Thyroid gland (tissue), 4 donors: Measurements from ENCODE around the gene MACF1. TPM values are rescaled to one million over a fixed set of nuclear protein-coding genes. Genes with fewer than 3 reads are reported as not detected.

Experiments used
- DNase-seq, 2 donors: peaks; one replicate each; pipeline ENCODE4 v3.0.0-alpha.2; 2019
- H3K27ac ChIP-seq, 3 donors: fragments of 200-600 bp; sonication (generic); 1 replicate in 2 of 3; 2 replicates in 1 of 3; pipeline ENCODE4 v1.5.1; 2016 to 2019; ENCODE audit warnings: mild to moderate bottlenecking in 1 of 3, moderate library complexity in 1 of 3
- H3K27me3 ChIP-seq: fragments of 200-600 bp; sonication (generic); one replicate; pipeline ENCODE4 v1.5.1; 2019
- H3K36me3 ChIP-seq, 2 donors: fragments of 200-600 bp; sonication (generic); one replicate each; pipeline ENCODE4 v1.5.1; 2016 to 2019
- H3K4me1 ChIP-seq, 2 donors: fragments of 200-600 bp; sonication (generic); one replicate each; pipeline ENCODE4 v1.5.1; 2017 to 2019
- H3K4me3 ChIP-seq, 3 donors: fragments of 200-600 bp; sonication (generic); replicated peaks in 1 of 3; 1 replicate in 2 of 3; 2 replicates in 1 of 3; pipeline ENCODE4 v1.5.1; 2016; ENCODE audit warnings: mild to moderate bottlenecking in 1 of 3
- H3K9me3 ChIP-seq: fragments of 200-600 bp; sonication (generic); one replicate; pipeline ENCODE4 v1.5.1; 2017
- POLR2A ChIP-seq, 2 donors: fragments of 450-650 bp; IDR thresholded peaks; one replicate each; pipeline ENCODE4 v1.6.1; 2017; ENCODE audit warnings: antibody characterized with exemption in 2 of 2, mild to moderate bottlenecking in 2 of 2, moderate library complexity in 1 of 2
- WGBS, 2 donors: methylation state at CpG; one replicate each; pipeline ENCODE4 v1.1.5; 2017; 5-methylcytosine and 5-hydroxymethylcytosine counted together
- intact Hi-C: fragments of 100-400 bp; cut with DNase I; formaldehyde crosslinking; loops from one replicate; pipeline ENCODE4 v1.15.1; 2023
- total RNA-seq, 4 donors: library from RNA; depleted of rRNA; stranded (reverse); fragments of >200 nt; gene quantifications; one replicate each; pipeline ENCODE4 v1.2.3, GENCODE V29; 2016
- TF ChIP-seq, protein P1 (sequence below), 6 experiments: fragments of 200-600 bp in 3 of 6; fragments of 450-650 bp in 3 of 6; sonication (generic) in 3 of 6; IDR thresholded peaks; one replicate each; pipeline ENCODE4 v1.5.1; 2016 to 2019; ENCODE audit warnings: antibody characterized with exemption in 6 of 6, mild to moderate bottlenecking in 2 of 6, inconsistent platforms in 1 of 6, moderate library complexity in 1 of 6

MACF1 gene
- total RNA-seq, 4 donors from 2014 or later, result 308 to 834 (median 427) TPM

DNA sequence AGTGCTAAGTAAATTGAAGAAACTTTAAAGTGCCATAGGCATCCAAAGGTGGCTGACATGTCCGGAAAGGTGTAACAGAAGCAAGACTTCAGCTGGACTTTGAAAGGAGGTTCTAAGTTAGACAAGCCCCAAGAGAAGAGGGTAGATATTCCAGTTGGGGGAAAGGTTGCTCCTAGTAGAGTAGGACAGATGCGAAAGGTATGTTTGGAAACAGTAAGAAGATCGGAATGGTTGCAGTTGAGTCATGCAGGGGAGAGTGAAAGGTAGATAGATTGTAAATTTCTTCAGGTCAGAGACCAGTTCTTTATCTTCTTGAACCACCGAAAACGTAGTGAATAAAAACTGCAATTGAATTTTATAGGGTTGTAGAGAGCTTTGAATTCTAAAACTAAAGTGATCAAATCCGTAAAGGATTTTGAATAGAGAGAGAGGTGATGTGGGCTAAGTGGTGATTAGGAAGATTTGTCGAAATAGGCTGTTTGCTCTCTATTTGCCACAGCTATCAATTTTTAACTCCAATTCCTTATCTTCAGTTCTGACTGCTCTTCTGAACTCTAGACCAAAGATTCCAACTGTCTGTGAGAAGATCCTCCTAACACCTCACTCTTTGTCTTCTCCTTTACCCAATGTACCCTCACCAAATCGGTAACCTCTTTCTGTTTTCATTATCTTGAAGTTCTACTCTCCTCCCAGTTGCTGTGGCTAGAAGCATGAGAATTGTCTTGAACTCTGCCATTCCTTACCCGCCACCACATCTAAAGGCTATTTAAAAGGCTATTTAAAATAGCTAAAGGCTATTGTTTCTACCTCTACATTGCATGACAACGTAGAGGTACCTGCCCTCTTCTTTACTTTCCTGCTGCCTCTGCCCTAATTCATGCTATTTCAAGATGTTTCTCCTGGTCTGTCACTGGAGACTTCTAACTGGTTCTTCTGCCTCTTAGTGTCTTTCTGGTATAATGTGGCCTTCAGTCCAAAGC is 16.7 kb downstream of the MACF1 start:
- H3K27me3 ChIP-seq, result no peaks in the 10 kb centered on the region
- no peak overlapping the region for H3K4me3 ChIP-seq
- no peak for DNase-seq
- peaks cover 10 to 54% of the 10 kb centered on the region in 2 donors for H3K4me1 ChIP-seq
- H3K36me3 ChIP-seq, result no peaks in the 10 kb centered on the region
- H3K9me3 ChIP-seq, result no peaks in the 10 kb centered on the region
- H3K27ac ChIP-seq, result no peak overlapping the region
- TF ChIP-seq, protein P1, sequence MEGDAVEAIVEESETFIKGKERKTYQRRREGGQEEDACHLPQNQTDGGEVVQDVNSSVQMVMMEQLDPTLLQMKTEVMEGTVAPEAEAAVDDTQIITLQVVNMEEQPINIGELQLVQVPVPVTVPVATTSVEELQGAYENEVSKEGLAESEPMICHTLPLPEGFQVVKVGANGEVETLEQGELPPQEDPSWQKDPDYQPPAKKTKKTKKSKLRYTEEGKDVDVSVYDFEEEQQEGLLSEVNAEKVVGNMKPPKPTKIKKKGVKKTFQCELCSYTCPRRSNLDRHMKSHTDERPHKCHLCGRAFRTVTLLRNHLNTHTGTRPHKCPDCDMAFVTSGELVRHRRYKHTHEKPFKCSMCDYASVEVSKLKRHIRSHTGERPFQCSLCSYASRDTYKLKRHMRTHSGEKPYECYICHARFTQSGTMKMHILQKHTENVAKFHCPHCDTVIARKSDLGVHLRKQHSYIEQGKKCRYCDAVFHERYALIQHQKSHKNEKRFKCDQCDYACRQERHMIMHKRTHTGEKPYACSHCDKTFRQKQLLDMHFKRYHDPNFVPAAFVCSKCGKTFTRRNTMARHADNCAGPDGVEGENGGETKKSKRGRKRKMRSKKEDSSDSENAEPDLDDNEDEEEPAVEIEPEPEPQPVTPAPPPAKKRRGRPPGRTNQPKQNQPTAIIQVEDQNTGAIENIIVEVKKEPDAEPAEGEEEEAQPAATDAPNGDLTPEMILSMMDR (IDR thresholded peaks at IDR 0.05), result no peak
- no peak for TF ChIP-seq POLR2A (IDR thresholded peaks at IDR 0.05)
- 95% methylated on average over 10 of the region's 10 CpGs for WGBS, 2 donors
- intact Hi-C loops, result no loop called here

DNA sequence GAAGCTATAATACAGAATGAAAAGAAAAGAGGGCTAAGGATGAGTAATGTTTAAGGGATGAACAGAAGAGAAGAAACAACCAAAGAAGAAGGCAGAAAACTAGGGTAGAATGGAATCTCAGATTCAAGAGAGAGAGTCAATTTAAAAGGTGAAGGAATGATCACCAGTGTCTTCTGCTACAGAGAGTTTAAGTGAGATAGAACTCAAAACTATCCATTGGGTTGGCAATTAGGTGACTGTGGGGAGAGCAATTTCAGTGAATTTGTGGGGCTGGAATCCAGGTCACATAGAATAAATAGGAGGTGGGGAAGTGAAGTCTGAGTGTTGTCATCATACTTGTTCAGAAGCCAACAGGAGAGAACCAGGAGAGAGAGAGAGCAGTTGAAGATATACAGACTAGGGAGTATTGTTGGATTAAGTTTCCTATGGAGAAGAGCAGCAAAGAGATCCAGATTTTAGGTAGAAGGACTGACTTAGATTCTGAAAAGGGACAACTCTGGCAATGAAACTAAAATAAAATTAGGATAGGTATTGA is 19.9 kb downstream of the MACF1 start:
- intact Hi-C loops, result no loop called here
- Histone ChIP-seq H3K4me1 (peaks cover 12 to 29% of the 10 kb centered on the region in 2 donors), H3K27ac (no peak overlapping the region), H3K27me3 (no peaks in the 10 kb centered on the region), H3K9me3 (no peaks in the 10 kb centered on the region), H3K4me3 (no peak overlapping the region), H3K36me3 (no peaks in the 10 kb centered on the region)
- DNase-seq, result no peak
- TF ChIP-seq, protein P1 (IDR thresholded peaks at IDR 0.05), result no peak
- TF ChIP-seq POLR2A (IDR thresholded peaks at IDR 0.05), result no peak

DNA sequence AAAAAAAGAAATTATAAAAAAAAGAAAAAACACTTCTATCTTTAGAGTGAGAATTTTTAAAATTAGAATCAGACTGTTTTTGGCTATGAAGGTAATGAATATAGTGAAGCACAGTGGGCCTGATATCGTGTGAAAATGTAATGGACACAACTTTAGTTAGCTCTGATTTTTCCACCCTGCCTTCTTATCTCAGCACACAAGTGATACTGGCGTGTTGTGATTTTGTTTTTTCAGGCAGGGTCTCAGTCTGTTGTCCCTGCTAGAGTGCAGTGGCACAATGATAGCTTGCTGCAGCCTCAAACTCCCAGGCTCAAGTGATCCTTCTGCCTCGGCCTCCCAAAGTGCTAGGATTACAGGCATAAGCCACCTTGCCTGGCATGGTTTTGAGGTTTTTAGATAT is 22.3 kb downstream of the MACF1 start:
- no peak for DNase-seq
- H3K27ac ChIP-seq, result no peak overlapping the region
- peaks cover 21 to 41% of the 10 kb centered on the region in 2 donors for H3K4me1 ChIP-seq
- H3K27me3 ChIP-seq, result no peaks in the 10 kb centered on the region
- no peaks in the 10 kb centered on the region for H3K36me3 ChIP-seq
- H3K4me3 ChIP-seq, result no peak overlapping the region
- no peaks in the 10 kb centered on the region for H3K9me3 ChIP-seq
- intact Hi-C loops, result no loop called here
- WGBS, 2 donors, result 93% methylated on average over 3 of the region's 3 CpGs
- TF ChIP-seq POLR2A (IDR thresholded peaks at IDR 0.05), result no peak
- TF ChIP-seq, protein P1 (IDR thresholded peaks at IDR 0.05), result no peak

DNA sequence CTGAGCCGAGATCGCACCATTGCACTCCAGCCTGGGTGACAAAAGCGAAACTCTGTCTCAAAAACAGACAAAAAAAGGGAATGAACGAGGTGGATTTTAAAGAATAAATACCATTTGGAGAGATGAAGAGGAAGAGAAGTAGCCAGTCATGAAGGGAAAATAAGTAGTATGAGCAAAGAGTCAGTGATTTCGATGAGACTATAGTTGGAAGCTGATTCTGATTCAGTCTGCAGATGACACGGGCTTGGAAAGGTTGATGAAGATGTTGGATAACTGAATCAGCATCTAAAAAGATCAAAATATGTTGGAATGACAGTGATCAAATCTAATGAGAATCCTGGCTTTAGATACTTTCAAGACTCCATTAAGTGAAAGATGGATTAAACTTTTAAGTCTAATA is 23.8 kb downstream of the MACF1 start:
- H3K4me3 ChIP-seq, result no peak overlapping the region
- no peaks in the 10 kb centered on the region for H3K9me3 ChIP-seq
- intact Hi-C loops, result no loop called here
- DNase-seq, result no peak
- H3K4me1 ChIP-seq, result peaks cover 25 to 28% of the 10 kb centered on the region in 2 donors
- WGBS, 2 donors, result 96 to 97% methylated on average over 6 of the region's 6 CpGs
- no peak for TF ChIP-seq POLR2A (IDR thresholded peaks at IDR 0.05)
- TF ChIP-seq, protein P1 (IDR thresholded peaks at IDR 0.05), result no peak
- H3K36me3 ChIP-seq, result no peaks in the 10 kb centered on the region
- no peak overlapping the region for H3K27ac ChIP-seq
- no peaks in the 10 kb centered on the region for H3K27me3 ChIP-seq

GRCh38 chr1:39229504-39229903 is 25.0 kb downstream of the MACF1 start:
- no peaks in the 10 kb centered on the region for H3K36me3 ChIP-seq
- 84 to 93% methylated on average over 4 of the region's 4 CpGs for WGBS, 2 donors
- intact Hi-C loops, result no loop called here

More at GRCh38 chr1:39229504-39229903, 25.0 kb downstream of the MACF1 start:
- Histone ChIP-seq H3K27me3 (no peaks in the 10 kb centered on the region), H3K4me3 (no peak overlapping the region), H3K4me1 (peaks cover 25 to 27% of the 10 kb centered on the region in 2 donors), H3K27ac (peak overlapping the region in 2 of 3 donors; percentile 39 to 54), H3K9me3 (no peaks in the 10 kb centered on the region)
- TF ChIP-seq, protein P1 (IDR thresholded peaks at IDR 0.05), result no peak
- no peak for TF ChIP-seq POLR2A (IDR thresholded peaks at IDR 0.05)
- no peak for DNase-seq
